Measurements from ENCODE around the gene COL6A3. TPM values are rescaled to one million over a fixed set of nuclear protein-coding genes. Genes with fewer than 3 reads are reported as not detected.

The COL6A3 gene
- total RNA-seq, 1 experiment from 2014 or later = 0.81 TPM

GRCh38 chr2:237378650-237379049 is 35.3 kb downstream of the COL6A3 start:
- Histone ChIP-seq H3K27me3 (ENCODE audit: insufficient read depth, low read length) (no peaks in the 10 kb centered on the region; the same call in 1 of the 2 replicates), H3K27ac (ENCODE audit: insufficient read length, low read depth, low read length) (no peak overlapping the region), H2AK5ac (ENCODE audit: insufficient read length, low read length) (no peak overlapping the region), H3K4ac (ENCODE audit: low read depth, low read length) (no peak overlapping the region), H3K23me2 (ENCODE audit: insufficient read length, low read depth, low read length, poor library complexity, severe bottlenecking) (no peaks in the 10 kb centered on the region), H4K20me1 (ENCODE audit: control insufficient read depth, insufficient read depth, insufficient read length) (no peaks in the 10 kb centered on the region), H3K9ac (ENCODE audit: extremely low read depth, insufficient read length, low read length) (no peak overlapping the region), H4K5ac (ENCODE audit: insufficient read length, low read depth, low read length) (no peak overlapping the region), H3K4me2 (ENCODE audit: insufficient read depth, insufficient read length, low read length) (no peak overlapping the region), H3K79me1 (ENCODE audit: insufficient read depth, low read depth, low read length, poor library complexity, severe bottlenecking) (no peaks in the 10 kb centered on the region), H3K23ac (ENCODE audit: insufficient read length, low read depth, low read length) (no peak overlapping the region), H3K14ac (ENCODE audit: insufficient read depth, low read length) (no peak overlapping the region; the same call in 1 of the 2 replicates), H4K8ac (replicated peaks; ENCODE audit: insufficient read length, low read depth, low read length) (no peak overlapping the region), H3K79me2 (ENCODE audit: insufficient read depth, low read length) (no peaks in the 10 kb centered on the region), H3K9me3 (ENCODE audit: control insufficient read depth, low read depth, low read length) (no peaks in the 10 kb centered on the region), H3K4me1 (ENCODE audit: insufficient read depth, low read length) (no peaks in the 10 kb centered on the region), H2BK5ac (ENCODE audit: insufficient read length, low read length) (no peak overlapping the region), H3T11ph (ENCODE audit: low read length) (no peak overlapping the region), H4K91ac (ENCODE audit: insufficient read length, low read depth, low read length) (no peak overlapping the region), H3K56ac (ENCODE audit: insufficient read length, low read depth, low read length) (no peak overlapping the region), H2AFZ (ENCODE audit: low read length) (no peak overlapping the region), H2BK120ac (ENCODE audit: low read depth, low read length, poor library complexity, severe bottlenecking) (no peak overlapping the region), H2BK15ac (ENCODE audit: low read depth, low read length) (no peak overlapping the region), H3K18ac (ENCODE audit: insufficient read length, low read depth, low read length) (no peak overlapping the region), H2BK12ac (ENCODE audit: insufficient read length, low read depth, low read length) (no peak overlapping the region), H2BK20ac (ENCODE audit: low read depth, low read length, poor library complexity, severe bottlenecking) (no peak overlapping the region)
- Mint-ChIP-seq H3K27ac (no peak overlapping the region), H3K9me3 (peaks cover 0 to 6% of the 10 kb centered on the region in 2 experiments; a peak in 2 of 5 replicates), H3K36me3 (ENCODE audit: insufficient read depth in 1 of 3, low read depth in 3 of 3) (peaks cover 0 to 8% (median 2%) of the 10 kb centered on the region in 3 experiments; a peak in 5 of 7 replicates), H3K4me3 (no peak overlapping the region), H3K4me1 (no peaks in the 10 kb centered on the region), H3K27me3 (ENCODE audit: low read depth) (peaks cover 14% of the 10 kb centered on the region)
- no peak for DNase-seq
- no CpG with 5 or more reads among the region's 11 CpGs for WGBS (ENCODE audit: extremely low coverage, insufficient read length, low lambda C conversion rate)
- TF ChIP-seq, protein P1, sequence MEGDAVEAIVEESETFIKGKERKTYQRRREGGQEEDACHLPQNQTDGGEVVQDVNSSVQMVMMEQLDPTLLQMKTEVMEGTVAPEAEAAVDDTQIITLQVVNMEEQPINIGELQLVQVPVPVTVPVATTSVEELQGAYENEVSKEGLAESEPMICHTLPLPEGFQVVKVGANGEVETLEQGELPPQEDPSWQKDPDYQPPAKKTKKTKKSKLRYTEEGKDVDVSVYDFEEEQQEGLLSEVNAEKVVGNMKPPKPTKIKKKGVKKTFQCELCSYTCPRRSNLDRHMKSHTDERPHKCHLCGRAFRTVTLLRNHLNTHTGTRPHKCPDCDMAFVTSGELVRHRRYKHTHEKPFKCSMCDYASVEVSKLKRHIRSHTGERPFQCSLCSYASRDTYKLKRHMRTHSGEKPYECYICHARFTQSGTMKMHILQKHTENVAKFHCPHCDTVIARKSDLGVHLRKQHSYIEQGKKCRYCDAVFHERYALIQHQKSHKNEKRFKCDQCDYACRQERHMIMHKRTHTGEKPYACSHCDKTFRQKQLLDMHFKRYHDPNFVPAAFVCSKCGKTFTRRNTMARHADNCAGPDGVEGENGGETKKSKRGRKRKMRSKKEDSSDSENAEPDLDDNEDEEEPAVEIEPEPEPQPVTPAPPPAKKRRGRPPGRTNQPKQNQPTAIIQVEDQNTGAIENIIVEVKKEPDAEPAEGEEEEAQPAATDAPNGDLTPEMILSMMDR (conservative IDR thresholded peaks at IDR 0.05) = no peak

Data from H9 (cell line).